Liver (tissue), 9 donors: Measurements from ENCODE around the gene MS4A7. TPM values are rescaled to one million over a fixed set of nuclear protein-coding genes. Genes with fewer than 3 reads are reported as not detected.

Source experiments
- DNase-seq: peaks from one replicate; pipeline ENCODE4 v3.0.0-alpha.2; 2017; ENCODE audit warnings: low spot score
- H3K27ac ChIP-seq, 2 donors: one replicate each; pipeline ENCODE4 v1.7.0; 2013; ENCODE audit warnings: inconsistent platforms in 2 of 2, low read length in 2 of 2, control low read depth in 1 of 2, low read depth in 1 of 2, mild to moderate bottlenecking in 1 of 2
- H3K27me3 ChIP-seq, 4 donors: one replicate each; pipeline versions ENCODE4 v1.6.1 to v1.7.0; 2013; ENCODE audit warnings: low read length in 3 of 4, inconsistent platforms in 1 of 4, mild to moderate bottlenecking in 1 of 4, moderate library complexity in 1 of 4; ENCODE audit not compliant: control insufficient read depth in 4 of 4, insufficient read depth in 4 of 4
- H3K36me3 ChIP-seq, 4 donors: one replicate each; pipeline versions ENCODE4 v1.6.1 to v1.7.0; 2013; ENCODE audit warnings: low read length in 3 of 4, mild to moderate bottlenecking in 3 of 4, low read depth in 1 of 4, moderate library complexity in 1 of 4; ENCODE audit not compliant: control insufficient read depth in 4 of 4, insufficient read depth in 3 of 4
- H3K4me1 ChIP-seq, 4 donors: one replicate each; pipeline versions ENCODE4 v1.6.1 to v1.7.0; 2013; ENCODE audit warnings: low read length in 3 of 4, mild to moderate bottlenecking in 3 of 4, moderate library complexity in 1 of 4; ENCODE audit not compliant: control insufficient read depth in 4 of 4, insufficient read depth in 4 of 4
- H3K4me3 ChIP-seq, 3 donors: one replicate each; pipeline versions ENCODE4 v1.6.1 to v1.7.0; 2013; ENCODE audit warnings: low read length in 3 of 3, control low read depth in 1 of 3, low read depth in 1 of 3, mild to moderate bottlenecking in 1 of 3
- H3K9ac ChIP-seq, 2 donors: one replicate each; pipeline ENCODE4 v1.7.0; 2013; ENCODE audit warnings: low read length in 2 of 2, mild to moderate bottlenecking in 2 of 2, moderate library complexity in 2 of 2, control low read depth in 1 of 2, low read depth in 1 of 2
- H3K9me3 ChIP-seq, 4 donors: one replicate each; pipeline versions ENCODE4 v1.6.1 to v1.7.0; 2013; ENCODE audit warnings: low read length in 3 of 4; ENCODE audit not compliant: control insufficient read depth in 4 of 4
- EGR1 ChIP-seq, 2 donors: IDR thresholded peaks; 2 replicates each; pipeline ENCODE4 v1.6.1; 2016 to 2018; ENCODE audit warnings: antibody characterized with exemption in 2 of 2, low read depth in 2 of 2
- FOXA1 ChIP-seq: IDR thresholded peaks from 2 replicates; pipeline ENCODE4 v1.6.1; 2016; ENCODE audit warnings: antibody characterized with exemption
- FOXA2 ChIP-seq: IDR thresholded peaks from 2 replicates; pipeline ENCODE4 v1.6.1; 2016; ENCODE audit warnings: antibody characterized with exemption
- GABPA ChIP-seq, 2 donors: IDR thresholded peaks in 1 of 2; conservative IDR thresholded peaks in 1 of 2; 2 replicates each; pipeline ENCODE4 v1.6.1; 2016; ENCODE audit warnings: antibody characterized with exemption in 2 of 2, mild to moderate bottlenecking in 1 of 2, moderate library complexity in 1 of 2
- HNF4A ChIP-seq, 2 donors: conservative IDR thresholded peaks; 2 replicates each; pipeline ENCODE4 v1.6.1; 2016; ENCODE audit warnings: antibody characterized with exemption in 2 of 2, mild to moderate bottlenecking in 2 of 2
- JUND ChIP-seq, 2 donors: IDR thresholded peaks; 2 replicates each; pipeline ENCODE4 v1.6.1; 2016; ENCODE audit warnings: antibody characterized with exemption in 2 of 2
- NR2F2 ChIP-seq: IDR thresholded peaks from 2 replicates; pipeline ENCODE4 v1.6.1; 2016; ENCODE audit warnings: antibody characterized with exemption
- RAD21 ChIP-seq, 2 donors: IDR thresholded peaks; 2 replicates each; pipeline ENCODE4 v1.6.1; 2016; ENCODE audit warnings: antibody characterized with exemption in 2 of 2, mild to moderate bottlenecking in 2 of 2
- RXRA ChIP-seq, 2 donors: IDR thresholded peaks; 2 replicates each; pipeline ENCODE4 v1.6.1; 2017 to 2018; ENCODE audit warnings: antibody characterized with exemption in 2 of 2, mild to moderate bottlenecking in 1 of 2
- SP1 ChIP-seq: IDR thresholded peaks from 2 replicates; pipeline ENCODE4 v1.6.1; 2018; ENCODE audit warnings: antibody characterized with exemption, mild to moderate bottlenecking
- TAF1 ChIP-seq: conservative IDR thresholded peaks from 2 replicates; pipeline ENCODE4 v1.6.1; 2016; ENCODE audit warnings: antibody characterized with exemption, mild to moderate bottlenecking
- YY1 ChIP-seq: IDR thresholded peaks from 2 replicates; pipeline ENCODE4 v1.6.1; 2016; ENCODE audit warnings: antibody characterized with exemption, mild to moderate bottlenecking
- WGBS: extraction: QIAGEN DNeasy Blood & Tissue Kit; methylation state at CpG from one replicate; pipeline ENCODE4 v1.1.7; 2013; 5-methylcytosine and 5-hydroxymethylcytosine counted together
- polyA plus RNA-seq, 2 donors: library from polyadenylated mRNA; stranded (reverse) in 1 of 2; unstranded in 1 of 2; fragments of 200-250 nt in 1 of 2; fragments of >200 nt in 1 of 2; fragmentation: Nextera tagmentation in 1 of 2; extraction: Ambion mirVana in 1 of 2; gene quantifications; one replicate each; pipeline versions ENCODE4 v1.2.1 to v1.2.3, GENCODE V29; 2013 to 2015
- total RNA-seq, 2 donors: library from RNA; depleted of rRNA; stranded (reverse); fragments of >200 nt; gene quantifications; one replicate each; pipeline ENCODE4 v1.2.3, GENCODE V29; 2014
- TF ChIP-seq, protein P1 (sequence below): fragments of 150-350 bp; IDR thresholded peaks from 2 replicates; pipeline ENCODE4 v1.5.1; 2017; ENCODE audit warnings: improper control_type of control experiment, low read depth, low read length; ENCODE audit not compliant: missing input control
- TF ChIP-seq, protein P2 (sequence below): IDR thresholded peaks from 2 replicates; pipeline ENCODE4 v1.6.1; 2016; ENCODE audit warnings: antibody characterized with exemption, mild to moderate bottlenecking
- TF ChIP-seq, protein P3 (sequence below): IDR thresholded peaks from 2 replicates; pipeline ENCODE4 v1.6.1; 2016; ENCODE audit warnings: antibody characterized with exemption
- TF ChIP-seq, protein P4 (sequence below): IDR thresholded peaks from 2 replicates; pipeline ENCODE4 v1.6.1; 2016; ENCODE audit warnings: antibody characterized with exemption
- donor health status: healthy.
- donor health status: healthy.
- donor health status: healthy.
- donor health status: healthy.
- donor health status: healthy.

The MS4A7 gene
- total and polyA plus RNA-seq, 4 donors = 16.3 to 50.0 (median 28.5) TPM

DNA sequence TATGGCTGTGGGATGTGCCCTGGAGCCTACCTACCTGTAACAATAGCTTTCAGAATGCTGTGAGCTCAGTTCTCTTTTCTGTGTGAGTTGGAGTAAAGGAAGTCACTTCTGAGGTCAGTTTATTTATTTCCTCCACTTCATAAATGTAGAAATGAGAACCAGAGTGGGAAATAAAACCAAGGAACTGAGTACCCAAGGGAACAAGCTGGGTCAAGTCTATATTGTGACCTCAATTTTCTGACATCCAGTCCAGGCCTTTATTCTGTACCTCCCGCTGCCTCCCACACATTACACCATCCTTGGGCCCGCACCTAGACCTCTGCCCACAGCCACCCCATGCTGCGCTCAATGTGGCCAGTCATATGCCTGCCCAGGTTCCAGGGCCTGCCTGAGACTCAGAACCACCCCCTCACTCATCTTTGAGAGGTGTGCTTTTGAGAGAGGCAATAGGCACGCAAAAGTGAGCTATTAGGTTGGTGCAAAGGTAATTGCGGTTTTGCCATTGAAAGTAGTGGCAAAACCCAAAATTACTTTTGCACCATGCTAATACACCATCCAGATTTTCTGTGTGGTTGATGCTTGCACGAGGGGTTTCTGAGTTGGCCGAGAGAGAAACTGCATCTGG, 41.5 kb upstream of the MS4A7 start:
- Histone ChIP-seq H3K4me1 (no peaks in the 10 kb centered on the region), H3K27me3 (no peaks in the 10 kb centered on the region), H3K9me3 (no peaks in the 10 kb centered on the region), H3K4me3 (no peak overlapping the region), H3K27ac (no peak overlapping the region), H3K9ac (no peak overlapping the region), H3K36me3 (no peaks in the 10 kb centered on the region)
- TF ChIP-seq, protein P1, sequence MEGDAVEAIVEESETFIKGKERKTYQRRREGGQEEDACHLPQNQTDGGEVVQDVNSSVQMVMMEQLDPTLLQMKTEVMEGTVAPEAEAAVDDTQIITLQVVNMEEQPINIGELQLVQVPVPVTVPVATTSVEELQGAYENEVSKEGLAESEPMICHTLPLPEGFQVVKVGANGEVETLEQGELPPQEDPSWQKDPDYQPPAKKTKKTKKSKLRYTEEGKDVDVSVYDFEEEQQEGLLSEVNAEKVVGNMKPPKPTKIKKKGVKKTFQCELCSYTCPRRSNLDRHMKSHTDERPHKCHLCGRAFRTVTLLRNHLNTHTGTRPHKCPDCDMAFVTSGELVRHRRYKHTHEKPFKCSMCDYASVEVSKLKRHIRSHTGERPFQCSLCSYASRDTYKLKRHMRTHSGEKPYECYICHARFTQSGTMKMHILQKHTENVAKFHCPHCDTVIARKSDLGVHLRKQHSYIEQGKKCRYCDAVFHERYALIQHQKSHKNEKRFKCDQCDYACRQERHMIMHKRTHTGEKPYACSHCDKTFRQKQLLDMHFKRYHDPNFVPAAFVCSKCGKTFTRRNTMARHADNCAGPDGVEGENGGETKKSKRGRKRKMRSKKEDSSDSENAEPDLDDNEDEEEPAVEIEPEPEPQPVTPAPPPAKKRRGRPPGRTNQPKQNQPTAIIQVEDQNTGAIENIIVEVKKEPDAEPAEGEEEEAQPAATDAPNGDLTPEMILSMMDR = no peak
- no peak for TF ChIP-seq JUND (IDR thresholded peaks at IDR 0.05)
- TF ChIP-seq, protein P2, sequence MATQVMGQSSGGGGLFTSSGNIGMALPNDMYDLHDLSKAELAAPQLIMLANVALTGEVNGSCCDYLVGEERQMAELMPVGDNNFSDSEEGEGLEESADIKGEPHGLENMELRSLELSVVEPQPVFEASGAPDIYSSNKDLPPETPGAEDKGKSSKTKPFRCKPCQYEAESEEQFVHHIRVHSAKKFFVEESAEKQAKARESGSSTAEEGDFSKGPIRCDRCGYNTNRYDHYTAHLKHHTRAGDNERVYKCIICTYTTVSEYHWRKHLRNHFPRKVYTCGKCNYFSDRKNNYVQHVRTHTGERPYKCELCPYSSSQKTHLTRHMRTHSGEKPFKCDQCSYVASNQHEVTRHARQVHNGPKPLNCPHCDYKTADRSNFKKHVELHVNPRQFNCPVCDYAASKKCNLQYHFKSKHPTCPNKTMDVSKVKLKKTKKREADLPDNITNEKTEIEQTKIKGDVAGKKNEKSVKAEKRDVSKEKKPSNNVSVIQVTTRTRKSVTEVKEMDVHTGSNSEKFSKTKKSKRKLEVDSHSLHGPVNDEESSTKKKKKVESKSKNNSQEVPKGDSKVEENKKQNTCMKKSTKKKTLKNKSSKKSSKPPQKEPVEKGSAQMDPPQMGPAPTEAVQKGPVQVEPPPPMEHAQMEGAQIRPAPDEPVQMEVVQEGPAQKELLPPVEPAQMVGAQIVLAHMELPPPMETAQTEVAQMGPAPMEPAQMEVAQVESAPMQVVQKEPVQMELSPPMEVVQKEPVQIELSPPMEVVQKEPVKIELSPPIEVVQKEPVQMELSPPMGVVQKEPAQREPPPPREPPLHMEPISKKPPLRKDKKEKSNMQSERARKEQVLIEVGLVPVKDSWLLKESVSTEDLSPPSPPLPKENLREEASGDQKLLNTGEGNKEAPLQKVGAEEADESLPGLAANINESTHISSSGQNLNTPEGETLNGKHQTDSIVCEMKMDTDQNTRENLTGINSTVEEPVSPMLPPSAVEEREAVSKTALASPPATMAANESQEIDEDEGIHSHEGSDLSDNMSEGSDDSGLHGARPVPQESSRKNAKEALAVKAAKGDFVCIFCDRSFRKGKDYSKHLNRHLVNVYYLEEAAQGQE = no peak
- no peak for TF ChIP-seq YY1
- TF ChIP-seq, protein P3, sequence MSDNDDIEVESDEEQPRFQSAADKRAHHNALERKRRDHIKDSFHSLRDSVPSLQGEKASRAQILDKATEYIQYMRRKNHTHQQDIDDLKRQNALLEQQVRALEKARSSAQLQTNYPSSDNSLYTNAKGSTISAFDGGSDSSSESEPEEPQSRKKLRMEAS = no peak
- no peak for TF ChIP-seq EGR1 (IDR thresholded peaks at IDR 0.05; ENCODE audit: low read depth in 2 of 2)
- no peak for TF ChIP-seq TAF1
- TF ChIP-seq, protein P4, sequence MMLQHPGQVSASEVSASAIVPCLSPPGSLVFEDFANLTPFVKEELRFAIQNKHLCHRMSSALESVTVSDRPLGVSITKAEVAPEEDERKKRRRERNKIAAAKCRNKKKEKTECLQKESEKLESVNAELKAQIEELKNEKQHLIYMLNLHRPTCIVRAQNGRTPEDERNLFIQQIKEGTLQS = no peak
- no peak for TF ChIP-seq RXRA (IDR thresholded peaks at IDR 0.05)
- WGBS = 87% methylated on average over 7 of the region's 7 CpGs
- DNase-seq = no peak

DNA sequence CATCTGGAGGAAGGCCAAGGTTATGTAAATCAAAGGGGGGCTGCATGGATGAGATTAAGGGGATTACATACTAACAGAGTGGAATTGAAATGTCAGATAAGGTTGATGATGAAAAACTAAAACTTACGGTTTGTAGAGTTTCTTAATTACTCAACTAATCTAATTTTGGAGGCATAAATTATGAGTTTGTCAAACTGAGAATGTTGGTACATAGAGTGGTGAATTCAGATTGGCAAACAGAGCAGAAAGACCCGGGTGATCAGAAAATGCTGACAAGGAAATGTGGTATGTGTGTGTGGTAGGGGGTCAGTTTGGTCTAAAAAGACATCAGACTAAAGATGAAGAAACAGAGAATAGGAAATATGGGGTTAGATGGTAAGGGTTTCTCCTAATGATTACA, 40.3 kb upstream of the MS4A7 start:
- Histone ChIP-seq H3K36me3 (no peaks in the 10 kb centered on the region), H3K4me1 (no peaks in the 10 kb centered on the region), H3K9me3 (no peaks in the 10 kb centered on the region), H3K27me3 (peaks cover 0 to 3% (median 1%) of the 10 kb centered on the region in 4 donors), H3K27ac (no peak overlapping the region), H3K4me3 (no peak overlapping the region), H3K9ac (no peak overlapping the region)
- 64% methylated on average over 2 of the region's 2 CpGs for WGBS
- no peak for DNase-seq
- TF ChIP-seq, protein P3 = no peak
- TF ChIP-seq FOXA2 (no peak), SP1 (no peak), YY1 (no peak), GABPA (IDR thresholded peaks at IDR 0.05 in 1 of 2, conservative IDR thresholded peaks at IDR 0.05 in 1 of 2) (no peak), RAD21 (IDR thresholded peaks at IDR 0.05) (no peak), RXRA (IDR thresholded peaks at IDR 0.05) (no peak), EGR1 (IDR thresholded peaks at IDR 0.05; ENCODE audit: low read depth in 2 of 2) (no peak), JUND (IDR thresholded peaks at IDR 0.05) (no peak), FOXA1 (no peak), NR2F2 (no peak), HNF4A (conservative IDR thresholded peaks at IDR 0.05) (no peak)
- TF ChIP-seq, protein P2 = no peak
- TF ChIP-seq, protein P1 = no peak
- TF ChIP-seq, protein P4 = no peak
